DOHH2 (cell line): Measurements from ENCODE around the gene IMPDH1.

Source experiments
- CTCF ChIP-seq: fragments of 200-600 bp; sonication (generic); IDR thresholded peaks from one replicate; pipeline ENCODE4 v1.5.1; 2014; ENCODE audit warnings: antibody characterized with exemption, mild to moderate bottlenecking, low read depth, low read length; ENCODE audit not compliant: poor library complexity, severe bottlenecking
- EZH2phosphoT487 ChIP-seq: fragments of 200-600 bp; sonication (generic); IDR thresholded peaks from 2 replicates; pipeline ENCODE4 v1.6.1; 2017; ENCODE audit warnings: borderline replicate concordance, mild to moderate bottlenecking, antibody characterized with exemption, low read length, moderate library complexity, mixed read lengths

- TF ChIP-seq CTCF = no peak
- TF ChIP-seq EZH2phosphoT487 = no peak
These were observed 44.4 kb downstream of the IMPDH1 start for GRCh38 chr7:128365432-128365831.
